ENCODE data around the gene CALB2. TPM values are rescaled to one million over a fixed set of nuclear protein-coding genes. Genes with fewer than 3 reads are reported as not detected.

The CALB2 gene
- total RNA-seq, 5 donors from 2014 or later (not counting 1 experiment from before 2014, with no cell fraction given), result not detected

DNA sequence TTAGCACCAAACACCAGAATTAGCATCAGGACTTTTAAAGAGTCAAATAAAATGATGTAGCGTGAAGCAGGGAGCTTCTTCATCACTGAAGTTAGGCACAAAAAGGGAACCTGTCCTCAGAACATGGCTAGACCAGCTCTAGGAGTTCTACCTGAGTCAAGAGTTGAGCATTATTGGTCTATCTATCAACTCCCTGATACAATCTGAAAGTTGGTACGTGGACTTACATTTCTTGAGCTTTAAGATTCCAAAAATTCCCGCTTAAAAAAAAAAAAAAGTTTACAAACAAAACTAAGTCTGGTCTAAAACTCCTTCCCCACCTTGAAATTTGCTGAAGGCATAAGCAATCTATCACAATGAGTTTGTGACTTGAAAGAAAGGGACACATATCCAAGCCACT lies 71.1 kb downstream of the CALB2 start:
- Mint-ChIP-seq H3K36me3 (no peaks in the 10 kb centered on the region), H3K27ac (no peak overlapping the region), H3K9me3 (no peaks in the 10 kb centered on the region), H3K4me1 (peaks cover 0 to 7% (median 5%) of the 10 kb centered on the region in 3 donors), H3K4me3 (no peak overlapping the region), H3K27me3 (peaks cover 44 to 62% of the 10 kb centered on the region in 2 donors)
- Histone ChIP-seq H3K4me3 (ENCODE audit: control insufficient read depth in 1 of 2, extremely low read depth in 1 of 2, low read length in 1 of 2) (no peak overlapping the region), H3K27me3 (replicated peaks in 1 of 2; ENCODE audit: control insufficient read depth in 2 of 2, extremely low read depth in 1 of 2, insufficient read depth in 2 of 2, low read length in 1 of 2) (peaks cover 2 to 57% of the 10 kb centered on the region in 2 experiments), H3K4me1 (ENCODE audit: control insufficient read depth in 1 of 2, extremely low read depth in 1 of 2, insufficient read depth in 2 of 2, low read length in 2 of 2) (peaks cover 0 to 14% of the 10 kb centered on the region in 2 experiments), H3K9me3 (no peaks in the 10 kb centered on the region), H3K27ac (ENCODE audit: low read length) (no peak overlapping the region), H3K36me3 (ENCODE audit: control insufficient read depth in 2 of 2, extremely low read depth in 1 of 2, insufficient read depth in 1 of 2, low read length in 1 of 2) (no peaks in the 10 kb centered on the region)
- ChIA-PET CTCF (interaction anchor here (0.6 to 0.7 kb wide), 2 partner anchors 10 to 12 kb away, joined by 3 read pairs; no protein-coding TSS in a partner anchor), POLR2A (no interaction called here)
- ATAC-seq (replicated peaks in 1 of 4), result no peak
- DNase-seq, result no peak
- WGBS (ENCODE audit: insufficient coverage), result 81% methylated on average over 3 of the region's 3 CpGs

DNA sequence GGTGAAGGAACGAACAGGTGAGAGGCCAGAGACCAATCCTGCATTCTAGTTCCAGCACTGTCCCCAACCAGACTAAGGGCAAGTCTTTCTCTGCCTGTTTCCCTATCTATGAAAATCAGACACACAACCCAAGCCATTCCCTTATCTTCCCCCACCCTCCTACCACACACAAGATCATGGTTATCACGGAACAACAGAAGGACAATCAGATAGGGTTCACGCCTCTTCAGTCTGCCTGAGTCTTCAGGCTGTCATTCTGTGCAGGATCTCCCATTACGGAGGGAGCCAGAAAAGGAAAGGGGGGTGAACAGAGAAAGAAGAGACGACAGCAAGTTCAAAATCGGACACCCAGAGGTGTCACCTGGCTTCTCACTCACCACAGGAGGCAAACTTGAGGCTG lies 72.2 kb downstream of the CALB2 start:
- DNase-seq, result no peak
- Histone ChIP-seq H3K4me1 (ENCODE audit: control insufficient read depth in 1 of 2, extremely low read depth in 1 of 2, insufficient read depth in 2 of 2, low read length in 2 of 2) (peaks cover 0 to 12% of the 10 kb centered on the region in 2 experiments), H3K27ac (ENCODE audit: low read length) (no peak overlapping the region), H3K27me3 (replicated peaks in 1 of 2; ENCODE audit: control insufficient read depth in 2 of 2, extremely low read depth in 1 of 2, insufficient read depth in 2 of 2, low read length in 1 of 2) (peaks cover 2 to 46% of the 10 kb centered on the region in 2 experiments), H3K36me3 (ENCODE audit: control insufficient read depth in 2 of 2, extremely low read depth in 1 of 2, insufficient read depth in 1 of 2, low read length in 1 of 2) (no peaks in the 10 kb centered on the region), H3K4me3 (ENCODE audit: control insufficient read depth in 1 of 2, extremely low read depth in 1 of 2, low read length in 1 of 2) (no peak overlapping the region), H3K9me3 (no peaks in the 10 kb centered on the region)
- ChIA-PET CTCF (no interaction called here), POLR2A (interaction anchor here in 1 of 2 donors (0.7 kb wide), 1 partner anchor 11 kb away, joined by 3 read pairs; no protein-coding TSS in a partner anchor)
- H3K4me3 Mint-ChIP-seq, result no peak overlapping the region
- no peak for ATAC-seq (replicated peaks in 1 of 4)
- H3K27me3 Mint-ChIP-seq, result peaks cover 36 to 50% of the 10 kb centered on the region in 2 donors
- H3K9me3 Mint-ChIP-seq, result no peaks in the 10 kb centered on the region
- WGBS (ENCODE audit: insufficient coverage), result 60% methylated on average over 3 of the region's 6 CpGs
- peaks cover 0 to 7% (median 5%) of the 10 kb centered on the region in 3 donors for H3K4me1 Mint-ChIP-seq
- H3K36me3 Mint-ChIP-seq, result no peaks in the 10 kb centered on the region
- H3K27ac Mint-ChIP-seq, result no peak overlapping the region

- Histone ChIP-seq H3K9me3 (no peaks in the 10 kb centered on the region), H3K27ac (ENCODE audit: low read length) (no peak overlapping the region), H3K27me3 (replicated peaks in 1 of 2; ENCODE audit: control insufficient read depth in 2 of 2, extremely low read depth in 1 of 2, insufficient read depth in 2 of 2, low read length in 1 of 2) (peaks cover 2 to 42% of the 10 kb centered on the region in 2 experiments), H3K4me3 (ENCODE audit: control insufficient read depth in 1 of 2, extremely low read depth in 1 of 2, low read length in 1 of 2) (no peak overlapping the region), H3K4me1 (ENCODE audit: control insufficient read depth in 1 of 2, extremely low read depth in 1 of 2, insufficient read depth in 2 of 2, low read length in 2 of 2) (peaks cover 0 to 8% of the 10 kb centered on the region in 2 experiments), H3K36me3 (ENCODE audit: control insufficient read depth in 2 of 2, extremely low read depth in 1 of 2, insufficient read depth in 1 of 2, low read length in 1 of 2) (no peaks in the 10 kb centered on the region)
- ATAC-seq (replicated peaks in 1 of 4) (no peak), DNase-seq (no peak)
- Mint-ChIP-seq H3K4me1 (peaks cover 0 to 6% (median 5%) of the 10 kb centered on the region in 3 donors), H3K27me3 (peaks cover 36 to 50% of the 10 kb centered on the region in 2 donors), H3K27ac (no peak overlapping the region), H3K36me3 (no peaks in the 10 kb centered on the region), H3K9me3 (no peaks in the 10 kb centered on the region), H3K4me3 (no peak overlapping the region)
- POLR2A ChIA-PET, result interaction anchor here in 1 of 2 donors (0.7 kb wide), 1 partner anchor 11 kb away, joined by 3 read pairs; no protein-coding TSS in a partner anchor
- 87% methylated on average over 9 of the region's 14 CpGs for WGBS (ENCODE audit: insufficient coverage)
- CTCF ChIA-PET, result no interaction called here
Measured at GRCh38 chr16:71431176-71431575, 72.7 kb downstream of the CALB2 start.

- no peaks in the 10 kb centered on the region for H3K36me3 ChIP-seq (ENCODE audit: control insufficient read depth in 2 of 2, extremely low read depth in 1 of 2, insufficient read depth in 1 of 2, low read length in 1 of 2)
- WGBS (ENCODE audit: insufficient coverage), result 70% methylated on average over 3 of the region's 9 CpGs
- no peak overlapping the region for H3K27ac ChIP-seq (ENCODE audit: low read length)
- DNase-seq, result no peak
- H3K4me3 ChIP-seq (ENCODE audit: control insufficient read depth in 1 of 2, extremely low read depth in 1 of 2, low read length in 1 of 2), result no peak overlapping the region
- POLR2A ChIA-PET, result no interaction called here
- H3K27me3 ChIP-seq (replicated peaks in 1 of 2; ENCODE audit: control insufficient read depth in 2 of 2, extremely low read depth in 1 of 2, insufficient read depth in 2 of 2, low read length in 1 of 2), result peaks cover 0 to 41% of the 10 kb centered on the region in 2 experiments
- H3K9me3 ChIP-seq, result no peaks in the 10 kb centered on the region
- no peak overlapping the region for H3K4me3 Mint-ChIP-seq
- CTCF ChIA-PET, result no interaction called here
- no peaks in the 10 kb centered on the region for H3K36me3 Mint-ChIP-seq
- no peaks in the 10 kb centered on the region for H3K4me1 ChIP-seq (ENCODE audit: control insufficient read depth in 1 of 2, extremely low read depth in 1 of 2, insufficient read depth in 2 of 2, low read length in 2 of 2)
- H3K27me3 Mint-ChIP-seq, result peaks cover 37 to 51% of the 10 kb centered on the region in 2 donors
- no peak overlapping the region for H3K27ac Mint-ChIP-seq
- no peaks in the 10 kb centered on the region for H3K9me3 Mint-ChIP-seq
- ATAC-seq (replicated peaks in 1 of 4), result no peak
- peaks cover 0 to 3% (median 0%) of the 10 kb centered on the region in 3 donors for H3K4me1 Mint-ChIP-seq
Measured at GRCh38 chr16:71431991-71432390, 73.5 kb downstream of the CALB2 start.

DNA sequence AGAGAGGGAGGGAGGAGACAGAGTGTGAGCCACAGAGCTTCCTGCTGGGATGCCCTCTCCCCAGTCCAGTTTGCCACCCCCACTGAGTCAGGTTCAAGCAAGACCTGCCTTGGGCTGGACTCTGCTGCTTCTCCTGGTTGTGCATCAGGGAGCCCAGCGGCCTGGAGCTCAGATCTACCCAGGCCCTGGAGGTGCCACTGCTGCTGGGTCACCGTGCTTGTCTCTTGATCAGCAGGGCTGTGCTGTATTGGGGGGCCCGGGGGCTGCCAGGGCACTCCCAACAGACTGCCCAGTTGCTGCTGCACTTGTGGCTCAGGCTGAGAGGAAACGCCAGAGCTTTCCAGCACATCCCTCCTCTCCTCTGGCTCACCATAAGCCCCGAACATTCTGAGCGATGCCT lies 74.4 kb downstream of the CALB2 start:
- ChIA-PET POLR2A (no interaction called here), CTCF (interaction anchor here (0.6 to 0.7 kb wide), 2 partner anchors 20 to 77 kb away, joined by 3 to 4 read pairs; no protein-coding TSS in a partner anchor)
- no peaks in the 10 kb centered on the region for H3K9me3 ChIP-seq
- no peak for DNase-seq
- ATAC-seq (replicated peaks in 1 of 4), result no peak
- H3K27me3 ChIP-seq (replicated peaks in 1 of 2; ENCODE audit: control insufficient read depth in 2 of 2, extremely low read depth in 1 of 2, insufficient read depth in 2 of 2, low read length in 1 of 2), result peaks cover 0 to 37% of the 10 kb centered on the region in 2 experiments
- Mint-ChIP-seq H3K27me3 (peaks cover 46 to 53% of the 10 kb centered on the region in 2 donors), H3K27ac (no peak overlapping the region), H3K9me3 (no peaks in the 10 kb centered on the region), H3K36me3 (no peaks in the 10 kb centered on the region), H3K4me1 (no peaks in the 10 kb centered on the region), H3K4me3 (no peak overlapping the region)
- no peak overlapping the region for H3K4me3 ChIP-seq (ENCODE audit: control insufficient read depth in 1 of 2, extremely low read depth in 1 of 2, low read length in 1 of 2)
- WGBS (ENCODE audit: insufficient coverage), result 64% methylated on average over 6 of the region's 6 CpGs
- H3K4me1 ChIP-seq (ENCODE audit: control insufficient read depth in 1 of 2, extremely low read depth in 1 of 2, insufficient read depth in 2 of 2, low read length in 2 of 2), result no peaks in the 10 kb centered on the region
- H3K36me3 ChIP-seq (ENCODE audit: control insufficient read depth in 2 of 2, extremely low read depth in 1 of 2, insufficient read depth in 1 of 2, low read length in 1 of 2), result no peaks in the 10 kb centered on the region
- no peak overlapping the region for H3K27ac ChIP-seq (ENCODE audit: low read length)

GRCh38 chr16:71436473-71436872 lies 78.0 kb downstream of the CALB2 start:
- Histone ChIP-seq H3K4me3 (ENCODE audit: control insufficient read depth in 1 of 2, extremely low read depth in 1 of 2, low read length in 1 of 2) (no peak overlapping the region), H3K27ac (ENCODE audit: low read length) (no peak overlapping the region), H3K9me3 (no peaks in the 10 kb centered on the region), H3K36me3 (ENCODE audit: control insufficient read depth in 2 of 2, extremely low read depth in 1 of 2, insufficient read depth in 1 of 2, low read length in 1 of 2) (no peaks in the 10 kb centered on the region), H3K4me1 (ENCODE audit: control insufficient read depth in 1 of 2, extremely low read depth in 1 of 2, insufficient read depth in 2 of 2, low read length in 2 of 2) (no peaks in the 10 kb centered on the region), H3K27me3 (replicated peaks in 1 of 2; ENCODE audit: control insufficient read depth in 2 of 2, extremely low read depth in 1 of 2, insufficient read depth in 2 of 2, low read length in 1 of 2) (peaks cover 0 to 40% of the 10 kb centered on the region in 2 experiments)
- Mint-ChIP-seq H3K4me3 (no peak overlapping the region), H3K27me3 (peaks cover 40 to 56% of the 10 kb centered on the region in 2 donors), H3K9me3 (no peaks in the 10 kb centered on the region), H3K27ac (no peak overlapping the region), H3K4me1 (no peaks in the 10 kb centered on the region), H3K36me3 (no peaks in the 10 kb centered on the region)
- ChIA-PET CTCF (interaction anchor here in 1 of 2 donors (0.7 kb wide), 1 partner anchor 525 kb away, joined by 7 read pairs; no protein-coding TSS in a partner anchor), POLR2A (interaction anchor here in 1 of 2 donors (0.6 kb wide), 1 partner anchor 10 kb away, joined by 3 read pairs; no protein-coding TSS in a partner anchor)
- ATAC-seq (replicated peaks in 1 of 4) (no peak), DNase-seq (no peak)
- 76% methylated on average over 3 of the region's 7 CpGs for WGBS (ENCODE audit: insufficient coverage)
